Body of pancreas (tissue), 4 donors: ENCODE results near the gene BIRC2. TPM values are rescaled to one million over a fixed set of nuclear protein-coding genes. Genes with fewer than 3 reads are reported as not detected.

Source experiments
- ATAC-seq: fragments of 150-250 bp; one replicate; pipeline ENCODE4 v1.9.1; 2016
- DNase-seq, 4 donors: peaks; one replicate each; pipeline ENCODE4 v3.0.0-alpha.2; 2019
- H3K27ac ChIP-seq, 4 donors: fragments of 200-600 bp; sonication (generic); 1 replicate in 3 of 4; 2 replicates in 1 of 4; pipeline versions ENCODE4 v1.5.1 to v1.6.1; 2016 to 2019; ENCODE audit warnings: mild to moderate bottlenecking in 1 of 4, mixed read lengths in 1 of 4, moderate library complexity in 1 of 4
- H3K27me3 ChIP-seq, 2 donors: fragments of 200-600 bp; sonication (generic); one replicate each; pipeline ENCODE4 v1.6.0; 2016; ENCODE audit warnings: mild to moderate bottlenecking in 1 of 2
- H3K36me3 ChIP-seq, 2 donors: fragments of 200-600 bp; sonication (generic); replicated peaks in 1 of 2; 2 replicates each; pipeline ENCODE4 v1.5.1; 2016; ENCODE audit warnings: low read depth in 2 of 2; ENCODE audit not compliant: insufficient read depth in 1 of 2
- H3K4me1 ChIP-seq: fragments of 200-600 bp; sonication (generic); one replicate; pipeline ENCODE4 v1.6.0; 2016
- H3K4me3 ChIP-seq, 2 donors: fragments of 200-600 bp; sonication (generic); 1 replicate in 1 of 2; 2 replicates in 1 of 2; pipeline ENCODE4 v1.5.1; 2016 to 2019
- H3K9me3 ChIP-seq, 3 donors: fragments of 200-600 bp; sonication (generic); 1 replicate in 2 of 3; 2 replicates in 1 of 3; pipeline ENCODE4 v1.5.1; 2016
- POLR2A ChIP-seq, 3 donors: fragments of 450-650 bp; IDR thresholded peaks; one replicate each; pipeline ENCODE4 v1.6.1; 2016; ENCODE audit warnings: antibody characterized with exemption in 3 of 3, mild to moderate bottlenecking in 2 of 3
- WGBS, 2 donors: methylation state at CpG; one replicate each; pipeline ENCODE4 v1.1.5; 2017; 5-methylcytosine and 5-hydroxymethylcytosine counted together
- intact Hi-C: fragments of 100-400 bp; cut with DNase I; formaldehyde crosslinking; loops from one replicate; pipeline ENCODE4 v1.15.1; 2023
- total RNA-seq, 2 donors: library from RNA; depleted of rRNA; stranded (reverse); fragments of >200 nt; gene quantifications; one replicate each; pipeline ENCODE4 v1.1.0, GENCODE V29; 2016
- TF ChIP-seq, protein P1 (sequence below), 7 experiments: fragments of 450-650 bp in 4 of 7; fragments of 200-600 bp in 3 of 7; sonication (generic) in 3 of 7; IDR thresholded peaks; one replicate each; pipeline ENCODE4 v1.5.1; 2016 to 2019; ENCODE audit warnings: antibody characterized with exemption in 7 of 7

BIRC2 gene
- total RNA-seq, 2 donors from 2014 or later: 46.5 to 53.2 TPM

DNA sequence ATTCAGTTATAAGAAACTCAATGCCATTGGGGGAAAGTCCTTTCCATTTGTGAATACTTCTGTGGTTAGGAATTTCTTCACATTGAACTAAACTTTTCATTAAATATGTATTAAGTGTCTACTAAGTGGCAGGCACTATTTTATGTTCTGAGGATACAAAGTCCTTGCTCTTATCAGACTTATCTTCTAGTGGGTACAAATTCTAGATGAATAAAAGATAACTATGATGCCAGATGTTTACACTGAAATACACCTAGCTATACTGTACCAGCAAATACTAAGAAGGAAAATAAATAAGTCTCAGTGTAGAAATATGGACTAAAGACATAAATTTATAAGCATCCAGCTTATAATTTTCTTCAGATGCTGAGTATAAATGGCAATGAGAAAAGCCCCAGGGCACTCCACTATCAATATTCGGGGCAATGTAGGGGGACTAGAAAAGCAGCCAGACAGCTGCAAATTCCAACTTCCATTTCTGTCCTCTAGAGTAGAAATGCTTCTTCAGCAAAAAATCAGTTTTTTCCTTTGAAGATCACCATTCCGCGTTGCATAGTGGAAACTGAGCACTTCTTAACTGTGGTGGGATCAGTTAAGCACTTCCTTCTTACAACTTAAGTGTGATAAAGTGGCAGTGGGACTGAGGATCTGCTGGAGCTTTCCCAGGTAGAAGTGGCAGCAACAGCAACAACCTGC is 41.5 kb upstream of the BIRC2 start:
- DNase-seq (no peak), ATAC-seq (no peak)
- Histone ChIP-seq H3K4me1 (no peaks in the 10 kb centered on the region), H3K4me3 (no peak overlapping the region), H3K27me3 (no peaks in the 10 kb centered on the region), H3K9me3 (no peaks in the 10 kb centered on the region), H3K27ac (peak overlapping the region in 1 of 4 donors; percentile 2), H3K36me3 (no peaks in the 10 kb centered on the region)
- intact Hi-C loops: no loop called here
- TF ChIP-seq, protein P1, sequence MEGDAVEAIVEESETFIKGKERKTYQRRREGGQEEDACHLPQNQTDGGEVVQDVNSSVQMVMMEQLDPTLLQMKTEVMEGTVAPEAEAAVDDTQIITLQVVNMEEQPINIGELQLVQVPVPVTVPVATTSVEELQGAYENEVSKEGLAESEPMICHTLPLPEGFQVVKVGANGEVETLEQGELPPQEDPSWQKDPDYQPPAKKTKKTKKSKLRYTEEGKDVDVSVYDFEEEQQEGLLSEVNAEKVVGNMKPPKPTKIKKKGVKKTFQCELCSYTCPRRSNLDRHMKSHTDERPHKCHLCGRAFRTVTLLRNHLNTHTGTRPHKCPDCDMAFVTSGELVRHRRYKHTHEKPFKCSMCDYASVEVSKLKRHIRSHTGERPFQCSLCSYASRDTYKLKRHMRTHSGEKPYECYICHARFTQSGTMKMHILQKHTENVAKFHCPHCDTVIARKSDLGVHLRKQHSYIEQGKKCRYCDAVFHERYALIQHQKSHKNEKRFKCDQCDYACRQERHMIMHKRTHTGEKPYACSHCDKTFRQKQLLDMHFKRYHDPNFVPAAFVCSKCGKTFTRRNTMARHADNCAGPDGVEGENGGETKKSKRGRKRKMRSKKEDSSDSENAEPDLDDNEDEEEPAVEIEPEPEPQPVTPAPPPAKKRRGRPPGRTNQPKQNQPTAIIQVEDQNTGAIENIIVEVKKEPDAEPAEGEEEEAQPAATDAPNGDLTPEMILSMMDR (IDR thresholded peaks at IDR 0.05): no peak
- no peak for TF ChIP-seq POLR2A (IDR thresholded peaks at IDR 0.05)
- WGBS, 2 donors: 63 to 74% methylated on average over 3 of the region's 3 CpGs

DNA sequence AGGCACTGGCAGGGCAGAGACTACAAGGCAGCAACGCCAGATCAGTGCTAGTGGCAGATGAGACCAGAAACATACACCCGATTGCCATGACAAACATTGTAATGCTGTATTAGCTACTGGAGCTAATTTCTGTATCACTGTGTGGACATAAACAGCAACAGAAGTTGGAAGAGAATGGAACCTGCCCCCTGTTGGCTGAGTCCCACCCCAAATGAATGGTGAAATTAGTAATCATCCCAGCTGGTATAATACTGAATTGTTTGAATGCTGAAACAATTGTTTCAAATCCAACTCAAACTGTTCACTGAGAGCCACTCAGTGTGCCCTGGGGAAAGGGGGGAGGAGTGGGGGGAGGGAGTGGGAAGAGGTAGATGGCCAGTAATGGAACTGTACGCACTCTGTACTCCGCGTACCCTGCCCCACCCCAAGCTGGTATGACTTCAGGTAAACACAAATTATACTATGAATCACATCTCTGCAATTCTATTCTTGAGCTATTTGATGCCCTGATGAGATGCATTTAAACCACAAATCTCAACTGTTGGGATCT is 40.9 kb upstream of the BIRC2 start:
- H3K27me3 ChIP-seq: no peaks in the 10 kb centered on the region
- peak in 3 of 4 donors; percentile 32 to 56 (median 46) for DNase-seq
- WGBS, 2 donors: 68 to 72% methylated on average over 5 of the region's 5 CpGs
- H3K27ac ChIP-seq: peak overlapping the region in 1 of 4 donors; percentile 16
- H3K36me3 ChIP-seq: no peaks in the 10 kb centered on the region
- H3K4me3 ChIP-seq: no peak overlapping the region
- no peaks in the 10 kb centered on the region for H3K9me3 ChIP-seq
- H3K4me1 ChIP-seq: no peaks in the 10 kb centered on the region
- no peak for TF ChIP-seq POLR2A (IDR thresholded peaks at IDR 0.05)
- TF ChIP-seq, protein P1 (IDR thresholded peaks at IDR 0.05): peak in 1 of 7 experiments; percentile 3
- ATAC-seq: peak; percentile 75
- intact Hi-C loops: no loop called here

DNA sequence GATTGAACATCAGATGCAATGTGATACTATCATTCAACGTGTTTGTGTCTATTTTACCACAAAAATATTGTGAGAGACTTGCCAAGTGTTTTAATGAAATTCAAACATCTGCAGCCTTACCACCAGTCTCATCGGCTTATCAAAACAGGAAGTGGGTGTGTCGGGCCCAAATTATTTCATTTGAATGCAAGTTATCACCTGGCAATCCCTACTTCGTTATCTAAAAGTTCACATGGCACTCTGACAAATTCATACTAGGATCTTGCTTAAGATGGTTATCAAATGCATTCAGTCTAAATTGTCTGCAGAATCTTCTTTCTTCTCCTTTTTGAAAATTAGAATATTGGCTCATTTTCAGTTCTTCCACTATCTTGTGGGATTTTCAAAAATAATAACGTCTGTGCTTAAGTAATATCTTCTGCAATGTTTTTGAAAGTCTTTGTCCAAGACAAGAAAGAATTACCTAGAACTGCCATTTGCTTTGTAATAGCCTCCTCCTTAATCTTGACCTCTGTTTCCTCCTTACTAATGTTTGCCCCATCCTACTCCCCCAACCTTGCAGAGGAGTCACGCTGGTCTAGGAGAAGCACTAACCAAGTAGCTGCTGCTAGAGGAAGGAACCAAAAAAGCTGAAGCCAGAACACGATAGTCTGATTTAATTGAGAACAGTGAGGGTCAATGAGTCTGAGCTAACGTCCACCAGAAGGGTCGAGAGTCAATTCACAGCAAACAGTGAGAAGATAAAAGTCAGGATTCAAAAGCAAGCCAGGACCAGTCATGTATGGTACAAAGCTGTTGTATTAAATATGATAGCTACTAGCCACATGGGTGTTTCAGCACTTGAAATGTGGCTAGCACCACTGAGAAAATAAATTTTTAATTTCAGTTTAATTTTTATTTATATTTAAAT is 39.9 kb upstream of the BIRC2 start:
- no peak for ATAC-seq
- H3K4me3 ChIP-seq: no peak overlapping the region
- intact Hi-C loops: no loop called here
- no peak for TF ChIP-seq POLR2A (IDR thresholded peaks at IDR 0.05)
- TF ChIP-seq, protein P1 (IDR thresholded peaks at IDR 0.05): no peak
- DNase-seq: no peak
- no peaks in the 10 kb centered on the region for H3K36me3 ChIP-seq
- no peaks in the 10 kb centered on the region for H3K27me3 ChIP-seq
- no peaks in the 10 kb centered on the region for H3K4me1 ChIP-seq
- peak overlapping the region in 1 of 4 donors; percentile 16 for H3K27ac ChIP-seq
- WGBS, 2 donors: 25 to 35% methylated on average over 9 of the region's 9 CpGs
- H3K9me3 ChIP-seq: no peaks in the 10 kb centered on the region

DNA sequence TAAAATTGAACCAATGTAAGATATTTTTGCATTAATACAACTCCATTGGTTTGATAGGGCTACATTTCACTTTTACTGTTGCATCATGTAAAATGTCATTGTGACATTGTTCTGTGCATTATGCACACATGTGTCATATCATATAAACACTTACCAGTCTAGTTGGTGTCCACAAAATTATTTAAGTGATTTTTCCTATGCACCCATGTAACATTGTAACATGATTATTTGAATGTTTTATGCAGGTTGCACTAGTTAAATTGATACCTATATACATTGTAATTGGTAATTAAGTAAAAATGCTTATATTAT is 39.3 kb upstream of the BIRC2 start:
- ATAC-seq: no peak
- no peaks in the 10 kb centered on the region for H3K9me3 ChIP-seq
- no peak for DNase-seq
- H3K27me3 ChIP-seq: no peaks in the 10 kb centered on the region
- no peaks in the 10 kb centered on the region for H3K36me3 ChIP-seq
- H3K27ac ChIP-seq: no peak overlapping the region
- TF ChIP-seq, protein P1 (IDR thresholded peaks at IDR 0.05): no peak
- no peak for TF ChIP-seq POLR2A (IDR thresholded peaks at IDR 0.05)
- H3K4me3 ChIP-seq: no peak overlapping the region
- intact Hi-C loops: no loop called here
- peaks cover 2% of the 10 kb centered on the region for H3K4me1 ChIP-seq
